HL-60 (cell line): ENCODE measurements around the gene MGAT5B.
"Not testable (repeated sequence)": the region's sequence is repeated elsewhere in the genome, so short reads cannot be mapped to it uniquely, and the experiment has no call there.

Experiments used
- DNase-seq, 2 experiments: peaks; one replicate each; pipeline ENCODE4 v3.0.0-alpha.2; 2010 to 2020; ENCODE audit warnings: low read depth in 1 of 2, low spot score in 1 of 2
- H3K27ac ChIP-seq: fragments of 250-450 bp; sonication (Bioruptor Pico); replicated peaks from 2 replicates; pipeline ENCODE4 v1.5.1; 2020; ENCODE audit warnings: mild to moderate bottlenecking, moderate library complexity
- H3K27me3 ChIP-seq: fragments of 250-450 bp; sonication (Bioruptor Pico); 2 replicates; pipeline ENCODE4 v1.5.1; 2021; ENCODE audit warnings: mild to moderate bottlenecking, moderate library complexity; ENCODE audit not compliant: insufficient read depth, poor library complexity, severe bottlenecking
- H3K4me3 ChIP-seq: replicated peaks from 2 replicates; pipeline ENCODE4 v1.5.1; 2011; ENCODE audit warnings: mild to moderate bottlenecking, control low read depth, low read length; ENCODE audit not compliant: insufficient read depth
- CTCF ChIP-seq: IDR thresholded peaks from one replicate; pipeline ENCODE4 v1.5.1; 2011; ENCODE audit warnings: low read length, control low read depth, inconsistent platforms; ENCODE audit not compliant: insufficient read depth
- GABPA ChIP-seq: IDR thresholded peaks from 2 replicates; pipeline ENCODE4 v1.6.1; 2012; ENCODE audit warnings: low read depth
- POLR2AphosphoS5 ChIP-seq: IDR thresholded peaks from 2 replicates; pipeline ENCODE4 v1.6.1; 2012; ENCODE audit warnings: low read depth
- REST ChIP-seq: IDR thresholded peaks from 2 replicates; pipeline ENCODE4 v1.6.1; 2012; ENCODE audit warnings: low read depth; ENCODE audit not compliant: insufficient replicate concordance
- SPI1 ChIP-seq: IDR thresholded peaks from 2 replicates; pipeline ENCODE4 v1.6.1; 2012; ENCODE audit warnings: low read depth, mild to moderate bottlenecking, borderline replicate concordance

Gene MGAT5B

GRCh38 chr17:76968707-76969597 lies 100.7 kb downstream of the MGAT5B start:
- H3K27ac ChIP-seq, result no peak overlapping the region
- H3K27me3 ChIP-seq, result peaks cover 22% of the 10 kb centered on the region
- no peak overlapping the region for H3K4me3 ChIP-seq
- no peak for DNase-seq
- TF ChIP-seq CTCF, result no peak
- no peak for TF ChIP-seq GABPA
- no peak for TF ChIP-seq SPI1
- no peak for TF ChIP-seq REST
- no peak for TF ChIP-seq POLR2AphosphoS5

- no peak for DNase-seq
- peaks cover 22% of the 10 kb centered on the region for H3K27me3 ChIP-seq
- H3K4me3 ChIP-seq, result no peak overlapping the region
- TF ChIP-seq REST (no peak), SPI1 (no peak), POLR2AphosphoS5 (no peak), GABPA (no peak), CTCF (no peak)
- H3K27ac ChIP-seq, result no peak overlapping the region
These were observed 101.5 kb downstream of the MGAT5B start for GRCh38 chr17:76969598-76970172.

GRCh38 chr17:76970228-76970627 lies 102.0 kb downstream of the MGAT5B start:
- H3K27ac ChIP-seq, DNase-seq, H3K4me3 ChIP-seq: not testable (repeated sequence)
- H3K27me3 ChIP-seq, result peaks cover 22% of the 10 kb centered on the region

GRCh38 chr17:76972046-76972641 lies 103.9 kb downstream of the MGAT5B start:
- TF ChIP-seq CTCF, result no peak
- TF ChIP-seq POLR2AphosphoS5, result no peak
- no peak for TF ChIP-seq GABPA
- Histone ChIP-seq H3K27ac (no peak overlapping the region), H3K27me3 (peaks cover 22% of the 10 kb centered on the region), H3K4me3 (no peak overlapping the region)
- no peak for DNase-seq
